SH-SY5Y (cell line): Measurements from ENCODE around the gene AIDA.

Experiments
- GATA2 ChIP-seq: IDR thresholded peaks from 2 replicates; pipeline ENCODE4 v1.6.1; 2011; ENCODE audit warnings: mild to moderate bottlenecking, low read depth, low read length
- GATA3 ChIP-seq: IDR thresholded peaks from 2 replicates; pipeline ENCODE4 v1.6.1; 2011; ENCODE audit warnings: low read depth, mild to moderate bottlenecking, low read length, moderate library complexity

DNA sequence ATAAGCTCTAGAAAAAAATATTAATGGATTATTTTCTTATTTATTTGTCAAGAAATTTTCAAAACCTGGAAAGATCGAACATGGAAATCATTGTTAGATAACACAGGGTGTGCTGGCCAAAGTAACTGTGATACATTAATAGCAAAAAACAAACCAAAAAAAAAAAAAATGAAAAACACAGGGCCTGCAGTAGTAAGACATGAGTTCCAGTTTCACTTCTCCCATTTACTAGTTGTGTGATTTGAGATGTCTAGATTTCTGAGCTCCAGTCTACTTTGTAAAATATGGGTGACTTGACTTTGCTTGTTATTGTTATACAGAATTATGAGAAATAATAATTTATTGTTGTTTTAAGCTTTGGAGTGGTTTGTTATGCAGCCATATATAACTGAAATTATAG is 38.4 kb upstream of the AIDA start:
- TF ChIP-seq GATA2 = no peak
- TF ChIP-seq GATA3 = no peak
